ENCODE data around the gene LPIN1. TPM values are rescaled to one million over a fixed set of nuclear protein-coding genes. Genes with fewer than 3 reads are reported as not detected.

Gene LPIN1
- total RNA-seq, 2 experiments from 2014 or later: 115 to 128 TPM

- ATAC-seq (ENCODE audit: poor library complexity) (no peak), DNase-seq (no peak)
- Mint-ChIP-seq H3K9me3 (no peaks in the 10 kb centered on the region), H3K27me3 (no peaks in the 10 kb centered on the region), H3K27ac (no peak overlapping the region), H3K4me3 (no peak overlapping the region), H3K4me1 (ENCODE audit: low read depth) (peaks cover 11% of the 10 kb centered on the region), H3K36me3 (ENCODE audit: low read depth) (no peaks in the 10 kb centered on the region)
- Histone ChIP-seq H3K9me3 (ENCODE audit: control insufficient read depth in 1 of 2, insufficient read depth in 1 of 2, low read length in 2 of 2) (no peaks in the 10 kb centered on the region), H3K36me3 (ENCODE audit: insufficient read depth, low read length) (no peaks in the 10 kb centered on the region), H3K27ac (ENCODE audit: low read depth in 1 of 2, low read length in 2 of 2) (no peak overlapping the region), H3K4me1 (ENCODE audit: insufficient read depth, low read length) (peaks cover 10% of the 10 kb centered on the region), H3K4me3 (ENCODE audit: low read length) (no peak overlapping the region), H3K27me3 (ENCODE audit: control insufficient read depth in 1 of 2, insufficient read depth in 2 of 2, low read length in 2 of 2) (no peaks in the 10 kb centered on the region)
- TF ChIP-seq CTCF (IDR thresholded peaks at IDR 0.05): no peak
- CTCF ChIA-PET: no interaction called here
- intact Hi-C loops (cut with DNase I, micrococcal nuclease): no loop called here
- POLR2A ChIA-PET: interaction anchor here (1.0 kb wide), 1 partner anchor 137 kb away, joined by 3 read pairs; no protein-coding TSS in a partner anchor
Measured at GRCh38 chr2:11873356-11874154, 127.1 kb downstream of the LPIN1 start.

GRCh38 chr2:11874861-11875260 is 128.4 kb downstream of the LPIN1 start:
- ChIA-PET POLR2A (no interaction called here), CTCF (no interaction called here)
- Histone ChIP-seq H3K9me3 (ENCODE audit: control insufficient read depth in 1 of 2, insufficient read depth in 1 of 2, low read length in 2 of 2) (no peaks in the 10 kb centered on the region), H3K4me1 (ENCODE audit: insufficient read depth, low read length) (peaks cover 10% of the 10 kb centered on the region), H3K4me3 (ENCODE audit: low read length) (no peak overlapping the region), H3K36me3 (ENCODE audit: insufficient read depth, low read length) (no peaks in the 10 kb centered on the region), H3K27me3 (ENCODE audit: control insufficient read depth in 1 of 2, insufficient read depth in 2 of 2, low read length in 2 of 2) (no peaks in the 10 kb centered on the region), H3K27ac (ENCODE audit: low read depth in 1 of 2, low read length in 2 of 2) (no peak overlapping the region)
- Mint-ChIP-seq H3K27ac (no peak overlapping the region), H3K4me3 (no peak overlapping the region), H3K4me1 (ENCODE audit: low read depth) (peaks cover 11% of the 10 kb centered on the region), H3K36me3 (ENCODE audit: low read depth) (no peaks in the 10 kb centered on the region), H3K9me3 (peaks cover 3% of the 10 kb centered on the region), H3K27me3 (no peaks in the 10 kb centered on the region)
- ATAC-seq (ENCODE audit: poor library complexity) (no peak), DNase-seq (no peak)
- intact Hi-C loops (cut with DNase I, micrococcal nuclease): no loop called here
- no peak for TF ChIP-seq CTCF (IDR thresholded peaks at IDR 0.05)

GRCh38 chr2:11875481-11875880 is 129.0 kb downstream of the LPIN1 start:
- H3K27ac Mint-ChIP-seq: no peak overlapping the region
- no peaks in the 10 kb centered on the region for H3K36me3 Mint-ChIP-seq (ENCODE audit: low read depth)
- Histone ChIP-seq H3K27me3 (ENCODE audit: control insufficient read depth in 1 of 2, insufficient read depth in 2 of 2, low read length in 2 of 2) (no peaks in the 10 kb centered on the region), H3K9me3 (ENCODE audit: control insufficient read depth in 1 of 2, insufficient read depth in 1 of 2, low read length in 2 of 2) (no peaks in the 10 kb centered on the region), H3K36me3 (ENCODE audit: insufficient read depth, low read length) (no peaks in the 10 kb centered on the region), H3K4me1 (ENCODE audit: insufficient read depth, low read length) (peaks cover 10% of the 10 kb centered on the region), H3K27ac (ENCODE audit: low read depth in 1 of 2, low read length in 2 of 2) (no peak overlapping the region), H3K4me3 (ENCODE audit: low read length) (no peak overlapping the region)
- ChIA-PET CTCF (no interaction called here), POLR2A (no interaction called here)
- DNase-seq: no peak
- peaks cover 11% of the 10 kb centered on the region for H3K4me1 Mint-ChIP-seq (ENCODE audit: low read depth)
- H3K27me3 Mint-ChIP-seq: no peaks in the 10 kb centered on the region
- peaks cover 3% of the 10 kb centered on the region for H3K9me3 Mint-ChIP-seq
- ATAC-seq (ENCODE audit: poor library complexity): no peak
- no peak overlapping the region for H3K4me3 Mint-ChIP-seq
- intact Hi-C loops (cut with DNase I, micrococcal nuclease): no loop called here
- TF ChIP-seq CTCF (IDR thresholded peaks at IDR 0.05): no peak

Data from CD4-positive, alpha-beta T cell (primary cell).